Activated T-cell treated with anti-CD3 and anti-CD28 coated beads, Interleukin-2, amount 50 U/mL, for 1 hour (primary cell): ENCODE results near the gene ARL17B.
"Not testable (repeated sequence)": the region's sequence is repeated elsewhere in the genome, so short reads cannot be mapped to it uniquely, and the experiment has no call there.

Source experiments
- DNase-seq: peaks from one replicate; pipeline ENCODE4 v3.0.0-alpha.2; 2020

The ARL17B gene

DNA sequence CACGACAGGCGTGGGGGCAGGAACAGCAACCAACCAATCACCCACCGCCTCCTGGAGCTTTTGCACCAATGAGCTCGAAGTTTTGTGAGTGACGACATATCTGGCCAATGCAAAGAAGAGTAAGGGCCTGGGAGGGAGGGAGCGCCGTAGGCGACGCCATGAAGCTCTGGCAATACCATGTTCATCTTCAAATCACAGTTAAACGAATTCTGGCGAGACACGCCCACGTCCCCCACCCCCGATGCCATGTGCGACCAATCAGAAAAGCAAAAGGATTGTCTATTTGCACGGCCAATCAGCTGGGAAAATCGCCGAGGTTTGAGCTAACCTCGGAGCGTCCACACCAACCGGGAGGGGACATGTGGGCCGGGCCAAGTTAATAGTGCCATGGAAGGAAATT, at the start of gene ARL17B:
Gene ARL17B (minus strand): TSS at position 12 of the 400 bp plus-strand sequence. CDS start 3,369 bp downstream, outside the sequence.
- DNase-seq, result peak; percentile 65

DNA sequence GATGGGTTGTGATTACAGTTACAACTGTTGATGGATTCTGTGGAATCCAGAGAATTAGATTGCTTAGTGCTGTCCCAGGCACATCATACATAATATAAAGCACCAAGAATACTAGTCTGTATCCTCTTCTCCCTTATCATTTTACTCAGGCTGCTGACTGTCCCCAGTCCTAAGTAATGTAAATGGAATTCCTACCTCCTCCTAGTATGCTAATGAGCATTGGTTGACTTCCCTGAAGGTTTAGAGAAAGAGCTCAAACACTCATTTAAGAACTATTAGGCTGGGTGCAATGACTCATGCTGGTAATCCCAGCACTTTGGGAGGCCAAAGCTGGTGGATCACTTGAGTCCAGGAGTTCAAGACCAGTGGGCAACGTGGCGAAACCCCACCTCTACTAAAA, 48.3 kb upstream of the ARL17B start:
- not testable (repeated sequence) for DNase-seq

DNA sequence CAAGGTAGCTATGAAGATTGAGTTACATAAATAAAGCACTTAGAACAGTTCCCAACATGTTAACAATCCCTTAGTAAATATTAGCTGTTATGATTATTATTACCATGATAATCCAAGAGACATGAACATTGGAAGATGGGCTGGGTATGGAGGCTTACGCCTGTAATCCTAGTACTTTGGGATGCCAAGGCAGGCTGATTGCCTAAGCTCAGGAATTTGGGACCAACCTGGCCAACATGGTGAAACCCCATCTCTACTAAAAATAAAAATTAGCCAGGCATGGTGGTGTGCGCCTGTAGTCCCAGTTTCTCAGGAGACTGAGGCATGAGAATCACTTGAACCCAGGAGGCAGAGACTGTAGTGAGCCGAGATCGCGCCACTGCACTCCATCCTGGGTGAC, 45.6 kb upstream of the ARL17B start:
- DNase-seq, result not testable (repeated sequence)

DNA sequence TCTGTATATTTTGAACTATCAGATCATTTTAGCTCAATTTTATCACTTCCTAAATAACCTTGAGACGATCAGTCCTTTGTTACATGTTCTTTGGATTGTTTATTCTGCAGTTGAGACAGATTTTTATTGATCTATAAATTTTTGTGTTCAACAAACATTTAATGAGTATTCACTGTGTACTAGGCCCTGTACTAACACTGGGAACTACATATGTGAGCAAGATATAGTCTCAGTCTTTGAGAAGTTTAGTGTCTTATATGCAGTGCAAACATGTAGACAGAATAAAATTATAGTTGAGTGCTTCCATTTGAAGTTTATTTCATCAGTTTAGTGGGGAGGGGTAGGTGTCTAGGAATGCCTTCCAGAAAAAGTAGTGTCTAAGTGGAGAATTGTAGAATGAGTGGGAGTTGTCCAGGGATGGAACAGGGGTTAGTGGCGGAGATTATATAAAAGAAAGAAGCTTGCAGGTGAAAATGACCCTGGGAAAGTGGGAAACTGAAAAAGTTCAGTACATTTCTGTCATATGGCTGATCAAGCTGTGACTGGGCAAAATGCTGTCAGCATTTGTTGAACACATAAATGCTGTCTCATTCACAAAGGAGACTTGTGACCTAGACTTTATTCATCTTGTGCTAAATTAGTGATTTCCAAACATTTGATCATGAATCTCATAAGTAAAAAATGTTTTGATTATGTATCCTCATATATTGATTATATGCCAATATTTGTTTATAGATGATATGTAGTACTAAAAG, 39.6 kb upstream of the ARL17B start:
- not testable (repeated sequence) for DNase-seq

DNA sequence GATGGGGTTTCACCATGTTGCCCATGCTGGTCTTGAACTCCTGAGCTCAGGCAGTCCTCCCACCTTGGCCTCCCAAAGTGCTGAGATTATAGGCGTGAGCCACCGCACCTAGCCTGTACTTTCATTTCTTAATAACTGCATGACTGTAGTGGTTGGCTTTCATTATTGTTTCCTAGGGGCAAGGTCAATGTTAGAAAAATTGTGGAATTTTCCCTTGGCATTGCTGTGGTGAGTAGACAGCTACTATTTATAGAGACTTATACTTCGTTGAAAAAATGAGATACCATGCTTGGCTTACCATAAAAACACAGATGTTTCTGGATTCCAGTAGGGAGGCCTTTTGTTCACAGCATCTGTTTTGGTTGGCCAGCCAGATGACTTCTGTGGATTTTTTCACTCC, 39.0 kb upstream of the ARL17B start:
- not testable (repeated sequence) for DNase-seq

DNA sequence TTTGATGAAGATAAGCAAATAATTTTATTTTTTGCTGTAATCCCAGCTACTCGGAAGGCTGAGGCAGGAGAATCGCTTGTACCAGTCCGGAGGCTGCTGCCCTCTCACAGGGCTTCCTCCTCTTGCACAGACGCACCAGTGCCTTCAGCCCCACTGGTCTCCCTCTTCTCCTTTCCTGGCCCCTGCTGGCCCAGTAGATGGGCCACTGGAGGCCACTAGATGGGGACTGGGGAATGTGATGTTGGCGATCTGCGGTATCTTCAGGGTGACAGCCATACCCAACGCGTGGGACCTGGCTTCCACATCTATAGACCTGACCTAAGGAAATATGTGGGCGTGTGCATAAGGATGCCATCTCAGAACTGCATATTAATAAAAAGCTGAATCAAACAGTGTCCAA, 38.4 kb upstream of the ARL17B start:
- DNase-seq, result not testable (repeated sequence)

DNA sequence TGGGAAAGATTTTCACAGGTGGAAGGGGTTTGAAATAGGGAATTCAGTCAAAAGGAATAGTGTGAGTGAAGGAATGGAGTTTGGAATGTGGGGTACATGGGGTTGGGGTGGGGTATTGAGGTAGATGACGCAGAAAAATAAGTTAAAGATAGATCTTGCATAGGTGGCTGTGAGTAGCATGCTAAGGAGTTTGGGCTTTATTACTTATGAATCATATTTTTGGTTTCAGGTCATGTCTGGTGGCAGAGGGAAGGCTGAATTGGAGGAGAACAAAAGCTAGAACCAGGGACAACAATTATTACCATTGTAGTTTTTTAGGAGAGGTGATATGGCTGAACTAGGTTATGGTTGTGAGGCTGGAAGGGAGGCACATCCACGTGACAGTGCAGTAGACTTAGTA, 34.7 kb upstream of the ARL17B start:
- DNase-seq, result not testable (repeated sequence)

DNA sequence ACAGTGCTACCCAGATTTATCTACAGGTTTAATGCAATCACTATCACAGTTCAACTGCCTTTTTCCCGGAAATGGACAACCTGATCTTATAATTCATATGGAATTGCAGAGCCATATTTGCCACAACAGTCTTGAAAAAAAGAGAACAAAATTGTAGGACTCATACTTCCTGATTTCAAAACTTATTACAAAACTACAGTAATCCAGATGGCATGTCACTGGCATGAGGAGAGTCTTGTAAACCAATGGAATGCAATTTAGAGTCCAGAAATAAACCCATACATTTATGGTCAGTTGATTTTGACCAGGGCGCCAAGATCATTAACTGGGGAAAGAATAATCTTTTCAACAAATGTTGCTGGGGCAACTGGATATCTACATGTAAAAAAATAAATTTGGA, 32.1 kb upstream of the ARL17B start:
- DNase-seq, result not testable (repeated sequence)

DNA sequence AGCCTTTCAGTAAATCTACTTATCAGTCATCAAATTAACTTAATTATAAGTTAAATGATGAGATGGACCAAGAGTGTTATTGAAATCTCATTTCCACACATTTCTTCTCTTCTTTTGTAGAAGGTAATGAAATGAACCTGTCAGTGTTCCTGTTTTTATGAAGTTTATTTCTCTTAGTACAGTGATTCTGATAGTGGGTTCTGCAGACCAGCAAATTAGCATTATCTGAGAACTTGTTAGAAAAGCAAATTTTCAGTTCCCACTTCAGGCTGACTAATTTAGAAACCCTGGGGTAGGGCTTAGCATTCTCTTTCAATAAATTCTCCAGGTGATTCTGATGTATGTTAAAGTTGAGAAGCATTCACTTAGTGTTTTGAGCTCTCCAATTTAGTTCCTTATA, 23.9 kb upstream of the ARL17B start:
- DNase-seq, result not testable (repeated sequence)

DNA sequence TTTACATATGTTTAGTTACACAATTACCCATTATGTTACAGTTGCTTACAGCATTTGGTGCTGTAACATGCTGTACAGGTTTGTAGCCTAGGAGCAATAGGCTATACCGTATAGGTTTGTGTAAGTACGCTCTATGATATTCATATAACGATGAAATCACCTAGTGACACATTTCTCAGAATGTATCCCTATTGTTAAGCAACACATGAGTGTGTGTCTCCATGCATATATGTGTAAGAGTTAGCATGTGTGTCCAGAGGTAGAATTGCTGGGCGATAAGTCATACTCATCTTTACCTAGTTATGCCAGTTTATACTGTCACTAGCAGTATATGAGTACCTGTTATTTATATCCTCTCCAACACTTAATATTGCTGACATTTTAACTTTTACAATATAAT, 21.6 kb upstream of the ARL17B start:
- not testable (repeated sequence) for DNase-seq

DNA sequence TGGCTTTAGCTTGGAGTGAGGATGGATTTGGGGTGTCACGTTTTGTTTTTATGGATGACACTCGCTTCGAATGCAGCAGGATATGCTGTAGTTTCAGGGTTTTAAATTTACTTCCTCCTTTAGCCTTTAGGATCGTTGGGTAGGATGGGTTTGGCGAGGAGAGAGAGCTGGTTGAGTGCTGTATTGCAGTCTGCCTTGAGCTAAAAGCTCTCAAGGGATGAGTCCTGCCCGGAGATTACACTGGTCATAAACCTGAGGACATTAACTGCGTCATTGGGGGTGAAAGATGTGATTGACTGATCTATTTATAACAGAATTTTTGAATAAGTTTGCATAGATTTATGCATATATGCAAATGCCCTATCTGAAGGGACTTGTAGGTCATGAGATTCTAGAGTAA, 11.9 kb upstream of the ARL17B start:
- not testable (repeated sequence) for DNase-seq

DNA sequence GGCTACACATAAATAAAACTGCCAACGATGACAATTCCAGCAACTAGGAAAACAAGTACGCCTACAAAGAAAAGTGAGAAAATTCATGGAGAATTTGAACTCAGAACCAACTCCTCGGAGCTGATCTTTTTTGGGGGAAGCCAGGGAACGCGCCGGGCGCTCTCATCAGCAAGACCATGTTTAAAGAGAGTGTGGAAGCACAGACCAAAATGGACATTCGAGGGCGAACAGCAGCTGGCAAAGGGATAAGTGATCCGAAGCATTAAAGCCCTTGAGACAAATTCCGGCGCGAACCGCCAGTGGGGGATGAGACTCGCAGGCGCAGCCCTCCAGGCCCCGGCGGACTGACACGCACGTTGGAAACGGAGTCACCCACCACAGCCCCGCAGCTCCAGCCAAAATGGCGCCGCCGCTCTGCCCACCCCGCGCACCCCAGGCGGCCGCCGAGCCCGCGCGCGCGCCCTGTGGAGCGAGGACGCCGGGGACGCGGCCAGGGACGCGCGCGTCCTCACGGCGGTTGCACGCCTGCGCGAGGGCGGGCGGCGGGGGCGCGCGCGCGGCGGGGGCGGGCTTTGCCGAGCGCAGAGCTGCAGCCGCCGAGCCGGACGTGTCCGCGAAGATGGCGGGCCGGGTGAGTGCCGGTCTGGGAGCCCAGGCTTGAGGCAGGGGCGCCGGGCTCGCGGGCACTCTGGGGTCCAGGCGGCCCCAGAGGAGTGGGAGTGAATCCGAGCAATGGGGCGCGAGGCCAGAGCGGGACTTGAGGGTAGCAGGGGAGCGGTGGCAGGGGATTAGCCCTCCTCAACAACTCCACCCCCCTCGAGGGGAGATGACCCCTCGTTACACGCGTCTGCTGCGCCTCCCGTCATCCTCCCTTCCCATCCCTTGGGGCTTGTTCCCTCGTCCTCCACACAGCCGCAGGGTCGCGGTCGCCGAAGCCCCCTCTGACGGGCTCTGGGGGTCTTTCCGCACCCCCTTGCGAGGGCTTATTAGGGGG, 11.0 kb upstream of the ARL17B start:
- not testable (repeated sequence) for DNase-seq

DNA sequence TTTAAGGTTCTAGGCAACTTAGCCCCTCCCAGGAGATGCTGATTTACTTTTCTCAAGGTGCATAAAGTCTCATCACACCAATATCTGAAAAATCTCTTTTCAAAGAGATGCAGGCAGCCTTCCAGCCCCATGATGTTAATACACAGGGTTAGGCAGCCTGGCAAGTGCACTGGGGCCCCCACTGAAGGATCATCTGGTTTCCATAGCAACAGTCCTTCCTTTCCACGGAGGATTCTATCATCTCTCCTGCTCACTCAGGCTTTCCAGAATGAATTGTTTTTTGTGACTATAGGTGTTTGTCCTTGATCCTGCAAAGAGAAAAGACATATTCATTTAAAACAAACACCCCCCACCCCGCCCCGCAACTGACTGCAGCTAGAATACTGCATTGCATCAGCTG, 6.0 kb upstream of the ARL17B start:
- not testable (repeated sequence) for DNase-seq

DNA sequence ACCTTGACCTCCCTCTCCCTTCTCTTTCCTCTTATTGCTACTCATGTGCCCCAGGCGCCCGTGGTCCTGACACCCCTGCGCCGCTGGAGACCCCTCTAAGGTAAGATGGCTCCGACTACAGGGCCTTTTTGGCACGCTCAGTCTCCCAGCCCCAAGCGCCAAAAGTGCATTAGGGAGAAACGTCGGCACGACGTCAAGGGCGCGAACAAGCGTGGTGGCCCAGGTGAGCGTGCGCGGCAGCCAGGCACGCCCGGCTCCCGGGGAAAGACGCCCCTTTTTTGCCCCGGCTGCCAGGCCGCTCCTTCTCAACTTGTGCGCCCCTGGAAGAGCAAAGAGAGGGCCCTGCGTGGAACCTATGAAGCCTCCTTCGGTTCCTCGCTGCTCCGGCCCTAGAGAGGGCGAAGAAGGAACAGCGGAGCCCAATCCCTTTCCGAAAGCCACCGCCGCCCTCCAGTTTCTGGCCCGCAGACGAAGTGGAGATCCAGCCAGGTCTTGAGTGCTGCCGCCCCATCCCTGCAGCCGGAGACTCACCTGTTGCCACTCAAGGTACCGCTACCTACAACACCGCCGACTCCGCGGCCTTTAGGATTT, 326 bp downstream of the ARL17B start:
- DNase-seq, result not testable (repeated sequence)

DNA sequence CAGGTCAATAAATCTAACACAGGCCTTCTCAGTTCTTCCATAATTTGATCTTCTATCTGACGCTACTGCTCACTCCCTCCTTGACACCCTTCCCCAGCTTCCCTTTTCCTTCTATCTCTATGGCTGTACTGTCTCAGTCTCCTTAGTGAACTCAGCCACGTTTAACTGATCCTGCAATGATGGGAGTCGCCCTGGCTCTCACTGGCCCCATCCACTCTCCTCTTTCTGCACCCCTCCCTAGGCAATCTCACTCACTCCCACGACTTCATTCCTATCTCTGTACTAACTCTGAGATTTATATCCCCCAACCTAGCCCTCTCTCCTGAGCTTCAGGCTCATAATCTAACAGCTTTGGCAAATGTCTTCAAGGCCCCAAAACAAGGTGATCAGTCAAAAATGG, 7.7 kb downstream of the ARL17B start:
- not testable (repeated sequence) for DNase-seq

DNA sequence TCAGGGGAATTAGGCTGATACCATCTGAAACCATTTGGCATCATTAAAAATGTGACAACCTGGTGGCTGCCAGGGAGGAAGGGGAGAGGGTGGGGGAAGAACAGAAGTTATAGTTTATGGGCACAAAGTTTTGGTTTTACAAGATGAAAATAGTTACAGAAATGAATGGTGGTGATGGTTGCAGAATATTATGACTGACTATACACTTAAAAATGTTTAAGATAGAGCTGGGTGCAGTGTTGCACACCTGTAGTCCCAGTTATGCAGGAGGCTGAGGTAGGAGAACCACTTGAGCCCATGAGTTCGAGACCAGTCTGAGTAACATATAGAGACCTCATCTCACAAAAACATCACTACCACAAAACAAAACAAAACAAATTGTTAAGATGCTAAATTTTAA, 12.5 kb downstream of the ARL17B start:
- not testable (repeated sequence) for DNase-seq

DNA sequence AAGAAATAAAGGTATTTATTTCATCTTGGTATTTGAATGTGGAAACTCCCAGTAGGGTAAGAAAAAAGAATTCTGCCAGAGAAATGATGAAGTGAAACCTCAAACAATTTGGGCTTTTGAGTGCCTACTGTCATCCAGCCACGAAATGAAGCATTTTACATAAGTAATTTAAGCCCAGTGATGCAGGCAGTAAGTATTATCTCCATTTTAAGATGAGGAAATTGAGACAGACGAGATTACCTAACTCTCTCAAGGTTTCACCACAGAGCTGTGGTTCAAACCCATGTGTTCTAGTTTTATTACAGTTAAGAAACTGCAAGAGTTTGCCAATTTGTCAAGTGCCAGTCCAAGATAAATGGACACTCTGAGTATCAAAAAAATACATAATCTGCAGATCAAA, 13.2 kb downstream of the ARL17B start:
- DNase-seq, result not testable (repeated sequence)

DNA sequence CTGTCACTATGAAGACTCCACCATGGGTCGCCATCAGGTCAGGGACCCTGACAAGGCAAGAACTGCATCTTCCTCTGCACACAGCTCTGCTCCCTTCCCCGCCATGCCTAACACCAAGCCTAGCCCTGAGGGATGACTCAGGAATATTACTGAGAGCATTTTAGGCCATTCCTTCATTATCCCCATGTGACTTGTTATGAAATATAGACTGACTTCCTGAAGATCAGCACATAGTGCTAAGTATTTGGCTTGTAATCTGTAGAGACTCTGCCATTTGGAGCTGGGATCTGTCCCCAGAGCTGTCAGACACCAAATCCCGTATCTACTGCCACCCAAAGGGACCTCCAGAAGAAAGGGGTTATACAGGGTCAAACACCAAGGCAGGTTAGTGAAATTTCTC, 19.4 kb downstream of the ARL17B start:
- DNase-seq, result not testable (repeated sequence)

DNA sequence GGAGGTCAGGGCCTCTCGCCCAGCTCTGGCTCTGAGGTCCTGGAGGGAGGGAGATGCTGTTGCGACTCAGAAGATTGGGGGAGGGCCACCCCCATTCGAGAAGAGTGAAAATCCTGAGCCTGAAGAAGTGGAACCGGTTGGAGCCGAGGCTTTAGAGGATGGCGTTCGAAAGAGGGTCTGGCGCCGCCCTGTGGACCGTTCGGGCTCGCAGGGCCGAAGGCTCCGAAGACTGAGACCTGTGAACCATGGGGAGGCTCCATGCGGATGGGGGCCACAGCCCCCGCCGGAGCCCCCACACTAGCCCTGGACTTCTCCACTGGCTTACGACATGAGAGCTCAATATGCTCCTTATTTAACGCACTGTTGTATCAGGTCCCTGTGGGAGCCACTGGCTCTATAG, 20.3 kb downstream of the ARL17B start:
- not testable (repeated sequence) for DNase-seq

DNA sequence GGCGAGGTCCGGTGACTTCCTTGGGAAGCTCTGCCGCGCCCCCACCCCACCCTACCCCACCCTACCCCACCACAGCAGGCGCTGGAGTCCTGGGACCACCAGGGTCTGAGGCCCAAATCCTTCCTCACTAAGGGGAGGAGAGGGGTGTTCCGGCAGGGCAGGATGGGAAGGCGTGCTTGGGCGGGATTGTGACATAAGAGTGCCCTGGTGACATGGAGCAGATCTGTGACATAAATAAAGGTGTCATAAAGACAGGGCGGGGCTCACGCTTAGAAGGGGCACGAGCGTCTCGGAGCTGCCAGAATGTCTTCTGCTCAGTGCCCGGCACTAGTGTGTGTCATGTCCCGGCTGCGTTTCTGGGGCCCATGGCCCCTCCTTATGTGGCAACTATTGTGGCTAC, 66.7 kb downstream of the ARL17B start, which contains the start of gene LRRC37A:
Gene LRRC37A (plus strand): TSS at position 301 of the 400 bp plus-strand sequence. CDS start 3 bp downstream, at position 304.
- not testable (repeated sequence) for DNase-seq

DNA sequence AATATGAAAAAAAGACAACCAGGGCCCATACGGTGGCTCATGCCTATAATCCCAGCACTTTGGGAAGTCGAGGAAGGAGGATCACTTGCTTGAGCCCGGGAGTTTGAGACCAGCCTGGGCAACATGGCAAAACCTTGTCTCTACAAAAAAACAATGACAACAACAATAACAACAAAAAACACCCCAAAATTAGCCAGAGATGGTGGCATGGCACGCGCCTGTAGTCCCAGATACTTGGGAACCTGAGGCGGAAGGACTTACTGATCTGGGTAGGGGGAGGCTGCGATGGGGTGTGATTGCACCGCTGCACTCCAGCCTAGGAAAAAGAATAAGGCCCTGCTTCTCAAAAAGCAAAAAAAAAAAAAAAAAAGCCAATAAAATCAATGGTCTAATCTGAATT, 69.9 kb downstream of the ARL17B start:
- DNase-seq, result not testable (repeated sequence)

DNA sequence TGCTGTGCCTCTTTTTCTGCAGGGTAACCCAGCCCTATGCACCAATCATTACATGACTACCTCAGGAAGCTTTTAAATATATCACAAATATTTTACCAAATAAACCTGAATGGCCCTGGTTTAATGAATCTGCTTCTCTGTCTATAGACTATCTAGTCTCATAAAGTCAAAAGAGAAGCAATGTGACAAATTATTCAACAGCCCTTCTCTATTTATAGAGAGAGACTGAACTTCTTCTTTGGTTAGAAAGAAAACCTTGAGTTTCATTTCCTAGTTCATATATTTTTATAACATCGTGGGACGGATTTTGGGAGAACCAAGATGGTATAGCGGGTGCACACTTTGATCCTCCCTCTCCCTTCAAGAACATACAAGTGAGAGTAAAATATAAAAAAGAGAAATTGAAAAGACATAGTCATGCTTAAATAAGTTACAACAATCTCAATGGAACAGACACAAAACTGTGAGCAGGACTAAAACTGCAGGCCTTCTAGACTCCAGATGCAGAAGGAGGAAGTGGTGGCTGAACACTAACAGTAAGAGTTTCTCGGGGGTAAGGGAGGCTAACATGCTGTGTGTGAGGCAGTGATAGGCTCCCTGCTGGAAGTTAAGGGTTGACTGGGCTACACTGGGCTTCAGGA, 70.5 kb downstream of the ARL17B start:
- not testable (repeated sequence) for DNase-seq
